Glutamatergic neuron (in vitro differentiated cells): Measurements from ENCODE around the gene MYT1. TPM values are rescaled to one million over a fixed set of nuclear protein-coding genes. Genes with fewer than 3 reads are reported as not detected.

Source experiments
- DNase-seq: peaks from one replicate; pipeline ENCODE4 v3.0.0; 2022
- H3K27ac Mint-ChIP-seq: one replicate; pipeline ENCODE4 v1.8.0; 2020; ENCODE audit warnings: mild to moderate bottlenecking, mixed read lengths, inconsistent platforms; ENCODE audit not compliant: unreplicated experiment
- H3K27me3 Mint-ChIP-seq: one replicate; pipeline ENCODE4 v1.8.0; 2020; ENCODE audit warnings: mild to moderate bottlenecking, moderate library complexity, mixed read lengths, inconsistent platforms; ENCODE audit not compliant: unreplicated experiment
- H3K36me3 Mint-ChIP-seq: one replicate; pipeline ENCODE4 v1.8.0; 2020; ENCODE audit warnings: mild to moderate bottlenecking, mixed read lengths, inconsistent platforms; ENCODE audit not compliant: unreplicated experiment
- H3K4me1 Mint-ChIP-seq: one replicate; pipeline ENCODE4 v1.8.0; 2020; ENCODE audit warnings: mild to moderate bottlenecking, low read depth, mixed read lengths, inconsistent platforms; ENCODE audit not compliant: unreplicated experiment
- H3K4me3 Mint-ChIP-seq: one replicate; pipeline ENCODE4 v1.8.0; 2020; ENCODE audit warnings: mild to moderate bottlenecking, mixed read lengths, inconsistent platforms; ENCODE audit not compliant: unreplicated experiment
- H3K9me3 Mint-ChIP-seq: one replicate; pipeline ENCODE4 v1.8.0; 2020; ENCODE audit warnings: mild to moderate bottlenecking, moderate library complexity, mixed read lengths, inconsistent platforms; ENCODE audit not compliant: unreplicated experiment
- CTCF ChIP-seq: fragments of 200-600 bp; sonication (generic); IDR thresholded peaks from one replicate; pipeline ENCODE4 v1.5.0; 2021; ENCODE audit not compliant: partially characterized antibody, unreplicated experiment
- total RNA-seq: library from RNA; stranded (reverse); fragmentation: NEBNext Ultra II Directional; extraction: Animal tissue kit (Norgen Biotek cat#: 25700); gene quantifications from one replicate; pipeline ENCODE4 v1.2.1, GENCODE V29; 2021; ENCODE audit not compliant: unreplicated experiment

The MYT1 gene
- total RNA-seq, 1 donor from 2014 or later = 159 TPM

- H3K4me3 Mint-ChIP-seq = peak overlapping the region; percentile 89
- DNase-seq = no peak
- H3K9me3 Mint-ChIP-seq = peaks cover 37% of the 10 kb centered on the region
- H3K4me1 Mint-ChIP-seq = peaks cover 72% of the 10 kb centered on the region
- peaks cover 5% of the 10 kb centered on the region for H3K36me3 Mint-ChIP-seq
- no peak for TF ChIP-seq CTCF
- peak overlapping the region; percentile 98 for H3K27ac Mint-ChIP-seq
- peaks cover 21% of the 10 kb centered on the region for H3K27me3 Mint-ChIP-seq
These were observed 25.7 kb downstream of the MYT1 start for GRCh38 chr20:64189986-64190385.

GRCh38 chr20:64191002-64191401, 26.8 kb downstream of the MYT1 start:
- TF ChIP-seq CTCF = no peak
- Mint-ChIP-seq H3K4me1 (peaks cover 75% of the 10 kb centered on the region), H3K9me3 (peaks cover 39% of the 10 kb centered on the region), H3K27ac (peak overlapping the region; percentile 67), H3K36me3 (peaks cover 5% of the 10 kb centered on the region), H3K4me3 (peak overlapping the region; percentile 74), H3K27me3 (peaks cover 18% of the 10 kb centered on the region)
- no peak for DNase-seq

GRCh38 chr20:64192406-64192805, 28.2 kb downstream of the MYT1 start:
- Mint-ChIP-seq H3K4me3 (peak overlapping the region; percentile 52), H3K4me1 (peaks cover 86% of the 10 kb centered on the region)
- TF ChIP-seq CTCF = no peak

GRCh38 chr20:64193058-64193457, 28.8 kb downstream of the MYT1 start:
- Mint-ChIP-seq H3K27me3 (peaks cover 13% of the 10 kb centered on the region), H3K36me3 (no peaks in the 10 kb centered on the region), H3K4me3 (peak overlapping the region; percentile 36), H3K4me1 (peaks cover 84% of the 10 kb centered on the region), H3K27ac (peak overlapping the region; percentile 50), H3K9me3 (peaks cover 35% of the 10 kb centered on the region)
- no peak for TF ChIP-seq CTCF
- DNase-seq = no peak

More at GRCh38 chr20:64192406-64192805, 28.2 kb downstream of the MYT1 start:
- H3K36me3 Mint-ChIP-seq = no peaks in the 10 kb centered on the region
- no peak overlapping the region for H3K27ac Mint-ChIP-seq
- peaks cover 16% of the 10 kb centered on the region for H3K27me3 Mint-ChIP-seq
- DNase-seq = no peak
- H3K9me3 Mint-ChIP-seq = peaks cover 38% of the 10 kb centered on the region

- DNase-seq = no peak
- peak overlapping the region; percentile 81 for H3K27ac Mint-ChIP-seq
- peaks cover 80% of the 10 kb centered on the region for H3K4me1 Mint-ChIP-seq
- peaks cover 7% of the 10 kb centered on the region for H3K27me3 Mint-ChIP-seq
- TF ChIP-seq CTCF = no peak
- peak overlapping the region; percentile 44 for H3K4me3 Mint-ChIP-seq
- H3K36me3 Mint-ChIP-seq = no peaks in the 10 kb centered on the region
- H3K9me3 Mint-ChIP-seq = peaks cover 29% of the 10 kb centered on the region
These were observed 30.0 kb downstream of the MYT1 start for GRCh38 chr20:64194269-64194668.
